Parathyroid adenoma (tissue), 2 donors: Measurements from ENCODE around the gene PRKCE.

Source experiments
- H2AFZ ChIP-seq: fragments of 300-600 bp; sonication (generic); one replicate; pipeline ENCODE4 v1.7.0; 2017; ENCODE audit warnings: antibody characterized with exemption, mild to moderate bottlenecking
- H3K27ac ChIP-seq: fragments of 300-600 bp; sonication (generic); one replicate; pipeline ENCODE4 v1.7.0; 2017
- H3K27me3 ChIP-seq: fragments of 300-600 bp; sonication (generic); one replicate; pipeline ENCODE4 v1.7.0; 2017; ENCODE audit warnings: low read length; ENCODE audit not compliant: control insufficient read depth, insufficient read depth
- H3K36me3 ChIP-seq: fragments of 300-600 bp; sonication (generic); one replicate; pipeline ENCODE4 v1.7.0; 2017; ENCODE audit warnings: low read length; ENCODE audit not compliant: control insufficient read depth, insufficient read depth
- H3K4me1 ChIP-seq: fragments of 300-600 bp; sonication (generic); one replicate; pipeline ENCODE4 v1.7.0; 2017; ENCODE audit warnings: control low read depth
- H3K4me2 ChIP-seq: fragments of 300-600 bp; sonication (generic); one replicate; pipeline ENCODE4 v1.7.0; 2017; ENCODE audit warnings: low read length
- H3K4me3 ChIP-seq: fragments of 300-600 bp; sonication (generic); one replicate; pipeline ENCODE4 v1.7.0; 2017; ENCODE audit warnings: low read depth, low read length
- H3K79me2 ChIP-seq: fragments of 300-600 bp; sonication (generic); one replicate; pipeline ENCODE4 v1.7.0; 2017; ENCODE audit warnings: control low read depth
- H3K9ac ChIP-seq: fragments of 300-600 bp; sonication (generic); one replicate; pipeline ENCODE4 v1.7.0; 2017; ENCODE audit warnings: mild to moderate bottlenecking
- H3K9me3 ChIP-seq: fragments of 300-600 bp; sonication (generic); one replicate; pipeline ENCODE4 v1.7.0; 2017; ENCODE audit warnings: low read length; ENCODE audit not compliant: control insufficient read depth
- TF ChIP-seq, protein P1 (sequence below): fragments of 300-600 bp; sonication (generic); IDR thresholded peaks from one replicate; pipeline ENCODE4 v1.7.0; 2017; ENCODE audit warnings: antibody characterized with exemption, mild to moderate bottlenecking
- donor health status: primary hyperparathyroidism.

Gene PRKCE

GRCh38 chr2:45664635-45665261 is 13.3 kb downstream of the PRKCE start:
- TF ChIP-seq, protein P1, sequence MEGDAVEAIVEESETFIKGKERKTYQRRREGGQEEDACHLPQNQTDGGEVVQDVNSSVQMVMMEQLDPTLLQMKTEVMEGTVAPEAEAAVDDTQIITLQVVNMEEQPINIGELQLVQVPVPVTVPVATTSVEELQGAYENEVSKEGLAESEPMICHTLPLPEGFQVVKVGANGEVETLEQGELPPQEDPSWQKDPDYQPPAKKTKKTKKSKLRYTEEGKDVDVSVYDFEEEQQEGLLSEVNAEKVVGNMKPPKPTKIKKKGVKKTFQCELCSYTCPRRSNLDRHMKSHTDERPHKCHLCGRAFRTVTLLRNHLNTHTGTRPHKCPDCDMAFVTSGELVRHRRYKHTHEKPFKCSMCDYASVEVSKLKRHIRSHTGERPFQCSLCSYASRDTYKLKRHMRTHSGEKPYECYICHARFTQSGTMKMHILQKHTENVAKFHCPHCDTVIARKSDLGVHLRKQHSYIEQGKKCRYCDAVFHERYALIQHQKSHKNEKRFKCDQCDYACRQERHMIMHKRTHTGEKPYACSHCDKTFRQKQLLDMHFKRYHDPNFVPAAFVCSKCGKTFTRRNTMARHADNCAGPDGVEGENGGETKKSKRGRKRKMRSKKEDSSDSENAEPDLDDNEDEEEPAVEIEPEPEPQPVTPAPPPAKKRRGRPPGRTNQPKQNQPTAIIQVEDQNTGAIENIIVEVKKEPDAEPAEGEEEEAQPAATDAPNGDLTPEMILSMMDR, result no peak
- Histone ChIP-seq H3K79me2 (peaks cover 54% of the 10 kb centered on the region), H3K27me3 (no peaks in the 10 kb centered on the region), H3K9me3 (no peaks in the 10 kb centered on the region), H3K27ac (no peak overlapping the region), H3K4me2 (no peak overlapping the region), H2AFZ (no peak overlapping the region), H3K4me1 (peaks cover 7% of the 10 kb centered on the region), H3K9ac (no peak overlapping the region), H3K4me3 (no peak overlapping the region), H3K36me3 (no peaks in the 10 kb centered on the region)

DNA sequence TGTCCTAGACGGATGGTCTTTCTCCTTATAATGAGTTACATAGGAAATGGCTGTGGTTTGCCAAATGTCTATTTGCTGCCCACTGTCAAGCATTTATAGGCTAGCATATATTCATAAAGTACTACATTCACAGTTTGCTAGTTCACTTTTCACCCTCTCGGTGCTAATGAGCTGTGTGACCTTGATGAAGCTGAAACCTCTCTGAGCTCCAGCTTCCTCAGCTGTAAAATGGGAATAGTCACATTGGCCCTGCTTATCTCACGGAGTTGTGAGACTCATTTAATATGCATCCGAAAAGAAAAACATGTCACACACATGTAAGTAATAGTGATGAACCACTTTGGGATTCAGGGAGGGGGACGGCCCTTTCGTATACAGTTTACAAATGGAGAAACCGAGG is 17.0 kb downstream of the PRKCE start:
- TF ChIP-seq, protein P1, result no peak
- H2AFZ ChIP-seq, result no peak overlapping the region
- H3K9ac ChIP-seq, result no peak overlapping the region
- H3K36me3 ChIP-seq, result no peaks in the 10 kb centered on the region
- H3K79me2 ChIP-seq, result peaks cover 43% of the 10 kb centered on the region
- H3K27ac ChIP-seq, result no peak overlapping the region
- no peaks in the 10 kb centered on the region for H3K27me3 ChIP-seq
- no peak overlapping the region for H3K4me3 ChIP-seq
- no peak overlapping the region for H3K4me2 ChIP-seq
- peaks cover 13% of the 10 kb centered on the region for H3K4me1 ChIP-seq
- H3K9me3 ChIP-seq, result no peaks in the 10 kb centered on the region

DNA sequence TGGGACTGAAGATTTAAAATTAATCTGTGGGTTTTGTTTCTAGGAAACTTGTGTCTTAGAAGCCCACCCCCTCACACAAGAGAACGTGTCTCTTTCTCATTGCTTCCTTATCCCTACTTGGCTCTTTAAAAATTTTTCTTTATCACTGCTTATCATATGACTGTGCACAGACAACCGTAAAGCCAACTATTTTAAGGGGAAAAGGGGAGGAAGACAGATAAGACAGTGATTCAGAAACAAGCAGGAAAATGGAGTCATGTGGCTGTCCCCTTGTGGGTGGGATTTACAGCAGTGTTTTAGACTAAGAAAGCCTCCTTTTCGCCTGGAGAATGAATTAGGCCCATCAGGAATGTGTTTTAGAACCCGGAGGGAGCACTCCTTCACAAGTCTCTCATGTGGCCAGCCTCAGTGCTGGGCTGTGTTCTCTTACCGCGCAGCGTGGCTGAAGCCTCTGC is 17.6 kb downstream of the PRKCE start:
- Histone ChIP-seq H3K4me1 (peaks cover 15% of the 10 kb centered on the region), H3K9ac (no peak overlapping the region), H3K4me3 (no peak overlapping the region), H3K9me3 (no peaks in the 10 kb centered on the region), H3K27ac (peak overlapping the region; percentile 7), H3K79me2 (peaks cover 45% of the 10 kb centered on the region), H2AFZ (peak overlapping the region; percentile 14), H3K4me2 (no peak overlapping the region), H3K27me3 (no peaks in the 10 kb centered on the region), H3K36me3 (no peaks in the 10 kb centered on the region)
- TF ChIP-seq, protein P1, result no peak

- TF ChIP-seq, protein P1, result no peak
Observed at GRCh38 chr2:45670646-45671045, 19.2 kb downstream of the PRKCE start.

DNA sequence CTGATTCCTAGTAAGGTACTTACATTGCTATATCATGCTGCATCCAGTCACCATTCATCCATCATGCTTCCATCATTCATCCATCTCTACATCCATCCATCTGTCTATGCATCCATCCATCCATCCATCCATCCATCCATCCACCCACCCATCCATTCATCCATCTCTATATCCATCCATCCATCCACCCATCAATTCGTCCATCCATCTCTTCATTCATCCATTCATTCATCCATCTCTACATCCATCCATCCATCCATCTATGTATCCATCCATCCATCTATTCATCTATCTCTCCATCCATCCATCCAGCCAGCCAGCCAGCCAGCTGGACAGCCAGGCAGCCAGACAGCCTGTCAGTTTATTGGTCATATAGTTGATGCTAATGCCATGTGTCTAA is 20.7 kb downstream of the PRKCE start:
- Histone ChIP-seq H3K27ac (no peak overlapping the region), H3K4me3 (no peak overlapping the region), H3K4me1 (peaks cover 41% of the 10 kb centered on the region), H3K27me3 (no peaks in the 10 kb centered on the region), H3K4me2 (no peak overlapping the region), H3K9ac (no peak overlapping the region), H3K79me2 (peaks cover 44% of the 10 kb centered on the region), H3K36me3 (no peaks in the 10 kb centered on the region), H2AFZ (no peak overlapping the region), H3K9me3 (no peaks in the 10 kb centered on the region)
- TF ChIP-seq, protein P1, result no peak

More at GRCh38 chr2:45670646-45671045, 19.2 kb downstream of the PRKCE start:
- peak overlapping the region; percentile 69 for H3K27ac ChIP-seq
- H3K27me3 ChIP-seq, result no peaks in the 10 kb centered on the region
- peaks cover 43% of the 10 kb centered on the region for H3K79me2 ChIP-seq
- no peaks in the 10 kb centered on the region for H3K9me3 ChIP-seq
- no peak overlapping the region for H3K4me3 ChIP-seq
- H2AFZ ChIP-seq, result peak overlapping the region; percentile 43
- no peak overlapping the region for H3K9ac ChIP-seq
- peak overlapping the region; percentile 6 for H3K4me2 ChIP-seq
- H3K36me3 ChIP-seq, result no peaks in the 10 kb centered on the region
- peaks cover 28% of the 10 kb centered on the region for H3K4me1 ChIP-seq
